ENCODE results near the gene ZNF765.
"Not testable (repeated sequence)": the region's sequence is repeated elsewhere in the genome, so short reads cannot be mapped to it uniquely, and the experiment has no call there.

The ZNF765 gene

GRCh38 chr19:53394974-53395839 lies at the start of gene ZNF765:
Gene ZNF765, plus strand, starts transcription at chr19:53395149. Its CDS starts 2,867 bp downstream, at chr19:53398016.
- WGBS (ENCODE audit: insufficient coverage, insufficient read length), result no CpG with 5 or more reads among the region's 58 CpGs
- H3K4me1 ChIP-seq (ENCODE audit: control insufficient read depth, insufficient read depth, low read length), result peaks cover 1% of the 10 kb centered on the region; the same call in 1 of the 2 replicates
- DNase-seq (ENCODE audit: low read depth, low spot score), result peak; percentile 70
- peak within 1 kb of the TSS; percentile 96 for H3K4me3 ChIP-seq (ENCODE audit: low read length)
- H3K27ac ChIP-seq (ENCODE audit: low read length), result no peak within 1 kb of the TSS
- peaks cover 2% of the 10 kb centered on the region; the same call in 1 of the 2 replicates for H3K36me3 ChIP-seq (ENCODE audit: control insufficient read depth, insufficient read depth, low read length)
- H3K27me3 ChIP-seq (ENCODE audit: control insufficient read depth, insufficient read depth, low read length), result no peaks in the 10 kb centered on the region
- no peaks in the 10 kb centered on the region for H3K9me3 ChIP-seq (ENCODE audit: control insufficient read depth, insufficient read depth, low read length)

GRCh38 chr19:53355739-53356138 lies 39.2 kb upstream of the ZNF765 start:
- no peak overlapping the region for H3K4me3 ChIP-seq (ENCODE audit: low read length)
- WGBS (ENCODE audit: insufficient coverage, insufficient read length), result no CpG with 5 or more reads among the region's 1 CpG
- H3K9me3 ChIP-seq (ENCODE audit: control insufficient read depth, insufficient read depth, low read length), result peaks cover 6% of the 10 kb centered on the region
- H3K27ac ChIP-seq (ENCODE audit: low read length), result no peak overlapping the region
- H3K36me3 ChIP-seq (ENCODE audit: control insufficient read depth, insufficient read depth, low read length), result peaks cover 15% of the 10 kb centered on the region; the same call in 1 of the 2 replicates
- no peaks in the 10 kb centered on the region for H3K27me3 ChIP-seq (ENCODE audit: control insufficient read depth, insufficient read depth, low read length)
- DNase-seq (ENCODE audit: low read depth, low spot score), result no peak
- no peaks in the 10 kb centered on the region for H3K4me1 ChIP-seq (ENCODE audit: control insufficient read depth, insufficient read depth, low read length)

GRCh38 chr19:53357821-53358581 lies 36.9 kb upstream of the ZNF765 start:
- Histone ChIP-seq H3K4me3 (ENCODE audit: low read length) (no peak overlapping the region), H3K36me3 (ENCODE audit: control insufficient read depth, insufficient read depth, low read length) (peaks cover 3% of the 10 kb centered on the region; the same call in 1 of the 2 replicates), H3K4me1 (ENCODE audit: control insufficient read depth, insufficient read depth, low read length) (no peaks in the 10 kb centered on the region), H3K27ac (ENCODE audit: low read length) (no peak overlapping the region), H3K27me3 (ENCODE audit: control insufficient read depth, insufficient read depth, low read length) (no peaks in the 10 kb centered on the region), H3K9me3 (ENCODE audit: control insufficient read depth, insufficient read depth, low read length) (peaks cover 2% of the 10 kb centered on the region; the same call in 1 of the 2 replicates)
- WGBS (ENCODE audit: insufficient coverage, insufficient read length), result no CpG with 5 or more reads among the region's 35 CpGs
- no peak for DNase-seq (ENCODE audit: low read depth, low spot score)

- no CpG with 5 or more reads among the region's 10 CpGs for WGBS (ENCODE audit: insufficient coverage, insufficient read length)
- not testable (repeated sequence) for H3K36me3 ChIP-seq (ENCODE audit: control insufficient read depth, insufficient read depth, low read length); H3K27me3 ChIP-seq (ENCODE audit: control insufficient read depth, insufficient read depth, low read length); DNase-seq (ENCODE audit: low read depth, low spot score); H3K27ac ChIP-seq (ENCODE audit: low read length); H3K4me3 ChIP-seq (ENCODE audit: low read length); H3K9me3 ChIP-seq (ENCODE audit: control insufficient read depth, insufficient read depth, low read length); H3K4me1 ChIP-seq (ENCODE audit: control insufficient read depth, insufficient read depth, low read length)
Measured at GRCh38 chr19:53360056-53360455, 34.9 kb upstream of the ZNF765 start.

GRCh38 chr19:53365134-53365898 lies 29.6 kb upstream of the ZNF765 start, which contains the start of gene ZNF525:
Gene ZNF525, plus strand, starts transcription at chr19:53365705. Its CDS starts 6,577 bp downstream, at chr19:53372282.
- Histone ChIP-seq H3K4me1 (ENCODE audit: control insufficient read depth, insufficient read depth, low read length) (no peaks in the 10 kb centered on the region), H3K27me3 (ENCODE audit: control insufficient read depth, insufficient read depth, low read length) (no peaks in the 10 kb centered on the region), H3K4me3 (ENCODE audit: low read length) (peak within 1 kb of the TSS; percentile 52; the same call in 1 of the 2 replicates), H3K27ac (ENCODE audit: low read length) (no peak within 1 kb of the TSS), H3K9me3 (ENCODE audit: control insufficient read depth, insufficient read depth, low read length) (no peaks in the 10 kb centered on the region), H3K36me3 (ENCODE audit: control insufficient read depth, insufficient read depth, low read length) (no peaks in the 10 kb centered on the region)
- no CpG with 5 or more reads among the region's 45 CpGs for WGBS (ENCODE audit: insufficient coverage, insufficient read length)
- DNase-seq (ENCODE audit: low read depth, low spot score), result peak; percentile 55

- no peaks in the 10 kb centered on the region for H3K36me3 ChIP-seq (ENCODE audit: control insufficient read depth, insufficient read depth, low read length)
- H3K27me3 ChIP-seq (ENCODE audit: control insufficient read depth, insufficient read depth, low read length), result no peaks in the 10 kb centered on the region
- peak overlapping the region; percentile 52; the same call in 1 of the 2 replicates for H3K4me3 ChIP-seq (ENCODE audit: low read length)
- no peak overlapping the region for H3K27ac ChIP-seq (ENCODE audit: low read length)
- H3K4me1 ChIP-seq (ENCODE audit: control insufficient read depth, insufficient read depth, low read length), result no peaks in the 10 kb centered on the region
- WGBS (ENCODE audit: insufficient coverage, insufficient read length), result no CpG with 5 or more reads among the region's 32 CpGs
- no peak for DNase-seq (ENCODE audit: low read depth, low spot score)
- no peaks in the 10 kb centered on the region for H3K9me3 ChIP-seq (ENCODE audit: control insufficient read depth, insufficient read depth, low read length)
Measured at GRCh38 chr19:53365899-53366493, 29.0 kb upstream of the ZNF765 start.

- Histone ChIP-seq H3K9me3 (ENCODE audit: control insufficient read depth, insufficient read depth, low read length) (no peaks in the 10 kb centered on the region), H3K4me1 (ENCODE audit: control insufficient read depth, insufficient read depth, low read length) (no peaks in the 10 kb centered on the region; the same call in 1 of the 2 replicates), H3K36me3 (ENCODE audit: control insufficient read depth, insufficient read depth, low read length) (peaks cover 3% of the 10 kb centered on the region; the same call in 1 of the 2 replicates), H3K4me3 (ENCODE audit: low read length) (no peak overlapping the region), H3K27me3 (ENCODE audit: control insufficient read depth, insufficient read depth, low read length) (no peaks in the 10 kb centered on the region), H3K27ac (ENCODE audit: low read length) (no peak overlapping the region)
- no peak for DNase-seq (ENCODE audit: low read depth, low spot score)
- WGBS (ENCODE audit: insufficient coverage, insufficient read length), result no CpG with 5 or more reads among the region's 4 CpGs
Measured at GRCh38 chr19:53372196-53372595, 22.8 kb upstream of the ZNF765 start.

- no peak overlapping the region for H3K27ac ChIP-seq (ENCODE audit: low read length)
- H3K27me3 ChIP-seq (ENCODE audit: control insufficient read depth, insufficient read depth, low read length), result no peaks in the 10 kb centered on the region
- H3K36me3 ChIP-seq (ENCODE audit: control insufficient read depth, insufficient read depth, low read length), result peaks cover 11% of the 10 kb centered on the region; the same call in 1 of the 2 replicates
- DNase-seq (ENCODE audit: low read depth, low spot score), result peak; percentile 25
- no peak overlapping the region for H3K4me3 ChIP-seq (ENCODE audit: low read length)
- no peaks in the 10 kb centered on the region; the same call in 1 of the 2 replicates for H3K4me1 ChIP-seq (ENCODE audit: control insufficient read depth, insufficient read depth, low read length)
- WGBS (ENCODE audit: insufficient coverage, insufficient read length), result no CpG with 5 or more reads among the region's 3 CpGs
- no peaks in the 10 kb centered on the region for H3K9me3 ChIP-seq (ENCODE audit: control insufficient read depth, insufficient read depth, low read length)
Measured at GRCh38 chr19:53374288-53374687, 20.7 kb upstream of the ZNF765 start.

GRCh38 chr19:53374743-53375142 lies 20.2 kb upstream of the ZNF765 start:
- Histone ChIP-seq H3K9me3 (ENCODE audit: control insufficient read depth, insufficient read depth, low read length) (no peaks in the 10 kb centered on the region), H3K27me3 (ENCODE audit: control insufficient read depth, insufficient read depth, low read length) (no peaks in the 10 kb centered on the region), H3K27ac (ENCODE audit: low read length) (no peak overlapping the region), H3K4me3 (ENCODE audit: low read length) (no peak overlapping the region), H3K36me3 (ENCODE audit: control insufficient read depth, insufficient read depth, low read length) (peaks cover 11% of the 10 kb centered on the region; the same call in 1 of the 2 replicates), H3K4me1 (ENCODE audit: control insufficient read depth, insufficient read depth, low read length) (no peaks in the 10 kb centered on the region; the same call in 1 of the 2 replicates)
- WGBS (ENCODE audit: insufficient coverage, insufficient read length), result no CpG with 5 or more reads among the region's 1 CpG
- no peak for DNase-seq (ENCODE audit: low read depth, low spot score)

Measured in iPS DF 6.9 (cell line).